HepG2 (cell line): ENCODE results near the gene CCDC7. TPM values are rescaled to one million over a fixed set of nuclear protein-coding genes. Genes with fewer than 3 reads are reported as not detected.

Experiments
- ATAC-seq: fragments of 200-7000 bp; cut with Tn5 transposase; 3 replicates; pipeline ENCODE4 v1.9.1; 2020; ENCODE audit warnings: mild to moderate bottlenecking, moderate library complexity
- BruUV-seq: library from RNA; stranded (reverse); fragments of 400-500 nt; replicated peaks from 2 replicates; lab custom pipeline; 2021; lab: Mats Ljungman, UMichigan
- CTCF ChIA-PET: fragments of 300-600 bp; formaldehyde crosslinking; extraction: SDS; loops from one replicate; lab custom pipeline; 2021; ENCODE audit warnings: low total read pairs, inconsistent platforms, low intra/inter-chr PET ratio; lab: Yijun Ruan, JAX
- POLR2A ChIA-PET: fragments of 350-600 bp; sonication (Branson Sonifier 250); formaldehyde crosslinking; loops from one replicate; lab custom pipeline; 2020; ENCODE audit warnings: antibody characterized with exemption, inconsistent platforms; lab: Yijun Ruan, JAX
- DNase-seq: peaks from one replicate; pipeline ENCODE4 v3.0.0-alpha.2; 2015; ENCODE audit warnings: low spot score
- FAIRE-seq: peaks from 3 replicates; lab custom pipeline; 2011; peaks lifted over from hg19 to GRCh38; lab: Jason Lieb, UNC
- H2AFZ ChIP-seq: one replicate; pipeline ENCODE4 v1.6.1; 2011; ENCODE audit warnings: low read length, inconsistent platforms
- H3K27ac ChIP-seq: fragments of 300-600 bp; 3 replicates; pipeline ENCODE4 v1.8.0; 2011; ENCODE audit warnings: mixed run types, mild to moderate bottlenecking, mixed read lengths, low read length, inconsistent platforms; ENCODE audit not compliant: insufficient read depth; ENCODE audit errors: extremely low read length
- H3K27me3 ChIP-seq, 2 experiments: fragments of 200-600 bp in 1 of 2; 2 replicates in 1 of 2; 3 replicates in 1 of 2; pipeline versions ENCODE4 v1.6.0 to v1.8.0; 2011; ENCODE audit warnings: low read length in 2 of 2, mild to moderate bottlenecking in 2 of 2, moderate library complexity in 2 of 2, inconsistent platforms in 1 of 2; ENCODE audit not compliant: insufficient read depth in 2 of 2, control insufficient read depth in 1 of 2
- H3K36me3 ChIP-seq, 2 experiments: fragments of 200-600 bp in 1 of 2; replicated peaks in 1 of 2; 2 replicates in 1 of 2; 3 replicates in 1 of 2; pipeline versions ENCODE4 v1.5.1 to v1.8.0; 2011; ENCODE audit warnings: low read length in 2 of 2, inconsistent platforms in 1 of 2; ENCODE audit not compliant: insufficient read depth in 2 of 2, control insufficient read depth in 1 of 2
- H3K4me1 ChIP-seq: 2 replicates; pipeline ENCODE4 v1.5.1; 2012; ENCODE audit warnings: low read length, inconsistent platforms; ENCODE audit not compliant: insufficient read depth
- H3K4me2 ChIP-seq: 2 replicates; pipeline ENCODE4 v1.6.0; 2011; ENCODE audit warnings: low read depth, low read length, inconsistent platforms
- H3K4me3 ChIP-seq, 3 experiments: fragments of 200-600 bp in 1 of 3; sonication (generic), shearing (Covaris generic) in 1 of 3; replicated peaks in 1 of 3; 2 replicates each; pipeline ENCODE4 v1.5.1; 2011 to 2016; ENCODE audit warnings: low read length in 3 of 3, inconsistent platforms in 2 of 3, low read depth in 2 of 3, mild to moderate bottlenecking in 2 of 3, control low read depth in 1 of 3, mixed read lengths in 1 of 3; ENCODE audit not compliant: insufficient read depth in 1 of 3
- H3K79me2 ChIP-seq: one replicate; pipeline ENCODE4 v1.6.1; 2011; ENCODE audit warnings: low read length, inconsistent platforms; ENCODE audit not compliant: insufficient read depth
- H3K9ac ChIP-seq: 2 replicates; pipeline ENCODE4 v1.6.0; 2011; ENCODE audit warnings: mild to moderate bottlenecking, low read depth, low read length, inconsistent platforms; ENCODE audit not compliant: insufficient read depth
- H3K9me3 ChIP-seq: 2 replicates; pipeline ENCODE4 v1.5.1; 2012; ENCODE audit warnings: mild to moderate bottlenecking, low read length
- H4K20me1 ChIP-seq: 2 replicates; pipeline ENCODE4 v1.6.0; 2011; ENCODE audit warnings: inconsistent platforms, mild to moderate bottlenecking, low read length, moderate library complexity; ENCODE audit not compliant: insufficient read depth
- BCL6 ChIP-seq: IDR thresholded peaks from 2 replicates; pipeline ENCODE4 v1.6.1; 2016; ENCODE audit warnings: missing genetic modification reagents, missing compliant biosample characterization
- FIP1L1 ChIP-seq: fragments of 200-400 bp; formaldehyde crosslinking; IDR thresholded peaks from 2 replicates; pipeline ENCODE4 v1.6.1; 2018; ENCODE audit warnings: low read depth, mild to moderate bottlenecking, low read length, moderate library complexity, borderline replicate concordance; ENCODE audit not compliant: insufficient read depth
- GFI1 ChIP-seq: sonication (generic); formaldehyde crosslinking; IDR thresholded peaks from 2 replicates; pipeline ENCODE4 v1.5.0; 2020; ENCODE audit warnings: missing genetic modification reagents, mild to moderate bottlenecking, borderline replicate concordance
- HNF4A ChIP-seq: sonication (generic); formaldehyde crosslinking; IDR thresholded peaks from 2 replicates; pipeline ENCODE4 v1.4.0; 2020; ENCODE audit warnings: missing genetic modification reagents
- HNF4G ChIP-seq, 2 experiments: sonication (generic) in 1 of 2; formaldehyde crosslinking in 1 of 2; IDR thresholded peaks; 2 replicates each; pipeline versions ENCODE4 v1.4.0 to v1.6.1; 2011 to 2020; ENCODE audit warnings: borderline replicate concordance in 2 of 2, low read depth in 2 of 2, mild to moderate bottlenecking in 2 of 2, low read length in 1 of 2, missing genetic modification reagents in 1 of 2, moderate library complexity in 1 of 2
- MAFF ChIP-seq: IDR thresholded peaks from 2 replicates; pipeline ENCODE4 v1.6.1; 2011; ENCODE audit warnings: low read depth, low read length, improper control_type of control experiment
- NONO ChIP-seq, 2 experiments: fragments of 450-650 bp in 1 of 2; sonication (generic) in 1 of 2; formaldehyde crosslinking in 1 of 2; IDR thresholded peaks in 1 of 2; conservative IDR thresholded peaks in 1 of 2; 2 replicates each; pipeline versions ENCODE4 v1.6.1 to v1.8.0; 2017 to 2022; ENCODE audit warnings: mild to moderate bottlenecking in 1 of 2, missing genetic modification reagents in 1 of 2, moderate library complexity in 1 of 2
- RCOR2 ChIP-seq: IDR thresholded peaks from 2 replicates; pipeline ENCODE4 v1.6.1; 2016; ENCODE audit warnings: missing biosample characterization, missing genetic modification reagents
- ZNF333 ChIP-seq: sonication (generic); formaldehyde crosslinking; IDR thresholded peaks from 2 replicates; pipeline ENCODE4 v1.4.0; 2020; ENCODE audit warnings: mild to moderate bottlenecking, missing genetic modification reagents, borderline replicate concordance
- ZNF362 ChIP-seq: sonication (generic); formaldehyde crosslinking; IDR thresholded peaks from 2 replicates; pipeline ENCODE4 v1.4.0; 2020; ENCODE audit warnings: missing genetic modification reagents, mild to moderate bottlenecking, borderline replicate concordance
- WGBS: methylation state at CpG from one replicate; pipeline ENCODE4 v1.1.6; 2017; ENCODE audit warnings: low lambda C conversion rate; 5-methylcytosine and 5-hydroxymethylcytosine counted together
- in situ Hi-C: cut with HindIII; loops from 2 replicates; pipeline ENCODE4 v1.10.0; 2017; ENCODE audit warnings: low pct_unique_long_range_greater_than_20kb; ENCODE audit not compliant: extremely low pct_ligation_motif_present
- intact Hi-C: fragments of 100-400 bp; cut with micrococcal nuclease; formaldehyde crosslinking; loops from one replicate; pipeline ENCODE4 v1.10.0; 2022; ENCODE audit not compliant: unreplicated experiment
- polyA plus RNA-seq, 8 experiments: library from polyadenylated mRNA; depleted of rRNA in 3 of 8; stranded (reverse) in 7 of 8; unstranded in 1 of 8; fragments of >200 nt; fragmentation: Illumina TruSeq in 4 of 8; extraction: Trizol in 4 of 8; gene quantifications; 2 replicates each; pipeline versions ENCODE4 v1.2.1 to v1.2.3, GENCODE V29; 2011 to 2016; ENCODE audit warnings: low read depth in 4 of 8, missing spikeins in 1 of 8, mixed read lengths in 1 of 8; ENCODE audit not compliant: insufficient read depth in 1 of 8
- total RNA-seq, 5 experiments: library from RNA; depleted of rRNA; stranded (reverse); fragments of >200 nt; fragmentation: Illumina TruSeq; extraction: Trizol; gene quantifications; 2 replicates each; pipeline ENCODE4 v1.2.3, GENCODE V29; 2016; ENCODE audit warnings: low read depth in 1 of 5

CCDC7 gene
- total and polyA plus RNA-seq, 2 of the 13 experiments (the other 11 are each of a cell fraction or from before 2014, with no cell fraction given) = 0.40 to 1.8 TPM

- no peak for TF ChIP-seq FIP1L1
- no peak for TF ChIP-seq ZNF333 (CRISPR knock-in tag)
- TF ChIP-seq RCOR2 = no peak
Measured at GRCh38 chr10:32400961-32401360, 45.0 kb upstream of the CCDC7 start (continued).

- POLR2A ChIA-PET = no interaction called here
- no peaks in the 10 kb centered on the region for H3K79me2 ChIP-seq
- no peaks in the 10 kb centered on the region for H4K20me1 ChIP-seq
- no peak for TF ChIP-seq BCL6 (CRISPR knock-in tag)
- TF ChIP-seq NONO (IDR thresholded peaks at IDR 0.05) = no peak
- no peak for TF ChIP-seq NONO (CRISPR knock-in tag; conservative IDR thresholded peaks at IDR 0.05)
- TF ChIP-seq GFI1 (CRISPR knock-in tag) = 0 out of 2 replicates have a peak, but pooled peaks have one; percentile 20
- TF ChIP-seq HNF4A (CRISPR knock-in tag) = 0 out of 2 replicates have a peak, but pooled peaks have one; percentile 25
- TF ChIP-seq MAFF = no peak
- 0 out of 2 replicates have a peak, but pooled peaks have one; percentile 27 for TF ChIP-seq ZNF362
- 0 out of 2 replicates have a peak, but pooled peaks have one; percentile 19 for TF ChIP-seq HNF4G (IDR thresholded peaks at IDR 0.05; ENCODE audit: borderline replicate concordance, low read depth, low read length)
- no peak for TF ChIP-seq HNF4G (CRISPR knock-in tag; IDR thresholded peaks at IDR 0.05; ENCODE audit: borderline replicate concordance, low read depth)
- no peaks in the 10 kb centered on the region for H3K9me3 ChIP-seq
- no peak for FAIRE-seq
- intact Hi-C loops = no loop called here
- H3K9ac ChIP-seq = no peak overlapping the region
- 3% methylated on average over 4 of the region's 4 CpGs for WGBS
- peak overlapping the region; percentile 37; the same call in 1 of the 2 replicates for H3K4me2 ChIP-seq
- no peaks in the 10 kb centered on the region for H3K36me3 ChIP-seq
- no TSS peak for BruUV-seq
- DNase-seq = peak; percentile 35
- in situ Hi-C loops = no loop called here
- H2AFZ ChIP-seq = no peak overlapping the region
- peaks cover 21% of the 10 kb centered on the region for H3K4me1 ChIP-seq
- H3K27me3 ChIP-seq = no peaks in the 10 kb centered on the region
- no peak overlapping the region for H3K4me3 ChIP-seq
- ATAC-seq = peak; percentile 58
- no peak overlapping the region for H3K27ac ChIP-seq
- CTCF ChIA-PET = no interaction called here
Measured at GRCh38 chr10:32402499-32402898, 43.4 kb upstream of the CCDC7 start.
